Stomach smooth muscle (tissue), 2 donors: Measurements from ENCODE around the gene TRAF3.
"Not testable (repeated sequence)": the region's sequence is repeated elsewhere in the genome, so short reads cannot be mapped to it uniquely, and the experiment has no call there.

Experiments used
- H3K27ac ChIP-seq: one replicate; pipeline ENCODE4 v1.7.0; 2013; ENCODE audit warnings: mild to moderate bottlenecking, low read length, inconsistent platforms
- H3K27me3 ChIP-seq, 2 donors: one replicate each; pipeline ENCODE4 v1.7.0; 2013; ENCODE audit warnings: low read length in 2 of 2; ENCODE audit not compliant: insufficient read depth in 2 of 2, control insufficient read depth in 1 of 2
- H3K36me3 ChIP-seq, 2 donors: one replicate each; pipeline ENCODE4 v1.7.0; 2013; ENCODE audit warnings: low read length in 2 of 2; ENCODE audit not compliant: control insufficient read depth in 2 of 2, insufficient read depth in 2 of 2
- H3K4me1 ChIP-seq: one replicate; pipeline ENCODE4 v1.7.0; 2013; ENCODE audit warnings: low read length; ENCODE audit not compliant: control insufficient read depth, insufficient read depth
- H3K4me3 ChIP-seq, 2 donors: one replicate each; pipeline ENCODE4 v1.7.0; 2013; ENCODE audit warnings: low read length in 2 of 2
- H3K9ac ChIP-seq, 2 donors: one replicate each; pipeline ENCODE4 v1.7.0; 2013; ENCODE audit warnings: low read length in 2 of 2, mild to moderate bottlenecking in 1 of 2
- H3K9me3 ChIP-seq, 2 donors: one replicate each; pipeline ENCODE4 v1.7.0; 2013; ENCODE audit warnings: low read length in 2 of 2; ENCODE audit not compliant: control insufficient read depth in 2 of 2
- donor health status: healthy.
- donor health status: Pancreatic carcinoma.

The TRAF3 gene

DNA sequence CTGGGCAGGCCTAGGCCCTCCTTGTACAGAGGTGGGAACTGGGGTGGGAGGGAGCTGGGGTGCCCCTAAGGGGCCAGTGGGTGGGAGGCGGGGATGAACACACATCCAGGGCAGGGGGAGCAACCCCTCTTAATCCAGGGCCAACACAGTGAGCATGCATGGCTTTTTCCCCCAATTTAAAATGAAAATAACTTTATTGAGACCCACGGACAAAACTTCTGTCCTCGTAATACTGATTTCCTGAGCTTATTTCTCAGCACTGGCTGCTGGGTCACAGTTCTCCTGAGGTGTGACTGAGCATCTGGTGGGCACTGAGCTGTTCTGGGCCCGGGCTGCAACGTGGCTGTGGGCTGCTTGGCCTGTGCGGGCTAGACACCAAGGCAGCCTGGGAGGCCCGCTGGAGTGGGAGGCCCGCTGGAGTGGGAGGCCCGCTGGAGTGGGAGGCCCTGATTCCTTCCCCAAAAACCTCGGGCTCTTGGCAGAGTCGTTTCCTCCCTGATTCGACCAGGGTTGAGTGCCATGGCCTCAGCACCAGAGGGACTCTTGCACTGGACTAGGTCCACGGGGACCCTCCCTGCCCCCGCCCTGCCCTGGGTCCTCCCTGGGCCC, 24.9 kb upstream of the TRAF3 start:
- no peak overlapping the region for H3K4me3 ChIP-seq
- no peak overlapping the region for H3K27ac ChIP-seq
- H3K9me3 ChIP-seq = no peaks in the 10 kb centered on the region
- peaks cover 0 to 2% of the 10 kb centered on the region in 2 donors for H3K36me3 ChIP-seq
- H3K9ac ChIP-seq = no peak overlapping the region
- no peaks in the 10 kb centered on the region for H3K27me3 ChIP-seq
- H3K4me1 ChIP-seq = no peaks in the 10 kb centered on the region

DNA sequence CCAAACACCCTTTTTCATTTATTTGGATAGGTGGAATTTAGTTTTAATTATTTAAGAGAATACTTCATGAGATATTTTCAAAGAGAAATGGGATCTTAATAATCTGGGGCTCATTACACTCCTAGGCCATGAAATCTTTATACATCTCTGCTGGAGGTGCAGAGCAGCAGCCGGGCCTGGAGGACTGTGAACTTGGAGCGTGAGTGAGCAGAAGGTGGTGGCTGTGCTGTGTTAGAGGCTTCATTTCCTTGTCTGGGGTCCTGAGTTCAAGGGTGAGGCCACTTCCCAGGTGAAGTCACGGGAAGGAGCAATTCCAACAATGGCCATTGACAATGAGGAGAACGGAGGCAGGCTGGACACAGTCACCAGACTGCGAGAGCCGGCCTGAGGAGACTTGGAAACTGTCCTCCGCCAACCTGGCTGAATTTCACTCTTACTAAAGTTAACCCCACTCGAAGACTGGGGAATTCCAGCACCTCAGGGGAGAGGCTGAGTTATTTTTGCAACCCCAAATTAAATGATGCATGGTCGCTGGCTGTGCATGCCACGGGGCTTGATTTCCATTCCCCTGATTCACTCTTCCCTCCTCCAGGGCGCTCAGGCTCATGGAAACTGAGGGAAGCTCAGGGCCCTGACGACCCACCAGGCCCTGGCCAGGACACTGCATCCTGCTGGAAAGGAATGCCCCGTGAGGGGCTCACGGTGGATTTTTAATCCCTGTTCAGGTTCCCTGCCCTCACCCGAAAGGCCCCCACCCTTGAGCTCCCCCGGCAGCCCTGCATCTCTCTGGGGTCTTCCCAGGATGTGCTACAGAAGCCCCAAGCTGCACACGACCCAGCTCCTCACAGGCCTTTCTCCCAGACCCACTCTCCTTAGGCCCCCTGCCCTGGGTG, 22.6 kb upstream of the TRAF3 start:
- Histone ChIP-seq H3K9me3 (no peaks in the 10 kb centered on the region), H3K4me3 (no peak overlapping the region), H3K27me3 (no peaks in the 10 kb centered on the region)

DNA sequence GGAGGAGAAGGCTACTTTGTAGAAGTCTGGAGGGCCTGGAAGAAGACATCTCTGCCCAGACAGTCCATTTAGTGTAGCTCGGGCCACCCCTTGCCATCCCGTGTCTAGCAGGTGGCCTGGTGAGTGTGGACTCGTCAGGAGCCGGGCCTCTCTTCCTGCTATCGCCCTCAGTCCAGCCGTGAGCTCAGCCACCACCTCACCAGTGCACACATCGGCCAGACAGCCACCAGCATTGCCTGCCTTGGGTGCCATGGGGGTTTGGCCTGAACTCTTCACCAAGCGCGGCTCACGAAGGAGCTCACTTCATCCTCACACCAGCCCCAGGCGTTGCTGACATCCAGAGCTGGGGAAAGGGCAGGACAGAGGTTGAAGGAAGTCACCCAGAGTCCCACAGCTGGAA, 19.6 kb upstream of the TRAF3 start:
- Histone ChIP-seq H3K4me3 (no peak overlapping the region), H3K27ac (no peak overlapping the region), H3K4me1 (no peaks in the 10 kb centered on the region), H3K9ac (no peak overlapping the region), H3K9me3 (no peaks in the 10 kb centered on the region), H3K36me3 (no peaks in the 10 kb centered on the region), H3K27me3 (peaks cover 8 to 13% of the 10 kb centered on the region in 2 donors)

More for the DNA sequence above, 22.6 kb upstream of the TRAF3 start:
- Histone ChIP-seq H3K4me1 (no peaks in the 10 kb centered on the region), H3K9ac (no peak overlapping the region), H3K27ac (no peak overlapping the region), H3K36me3 (no peaks in the 10 kb centered on the region)

DNA sequence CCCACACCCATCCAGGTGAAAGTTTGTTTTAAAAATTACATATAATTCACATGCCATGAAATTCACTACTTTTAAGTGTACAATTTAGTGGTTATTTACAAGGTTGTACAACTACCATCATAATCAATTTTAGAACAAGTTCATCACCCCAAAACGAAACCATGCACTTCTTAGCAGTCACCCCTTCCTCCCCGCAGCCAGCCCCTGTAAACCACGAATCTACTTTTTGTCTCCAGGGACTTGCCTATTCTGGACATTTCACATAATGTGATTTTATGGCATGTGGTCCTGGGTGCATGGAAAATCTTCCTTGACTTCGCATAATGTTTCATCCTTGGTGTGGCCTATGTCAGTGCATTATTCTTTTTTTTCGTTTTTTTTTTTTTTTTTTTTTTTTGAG, 19.2 kb upstream of the TRAF3 start:
- Histone ChIP-seq H3K4me1 (no peaks in the 10 kb centered on the region), H3K27me3 (peaks cover 8 to 13% of the 10 kb centered on the region in 2 donors), H3K27ac (no peak overlapping the region), H3K4me3 (no peak overlapping the region), H3K36me3 (no peaks in the 10 kb centered on the region), H3K9ac (no peak overlapping the region), H3K9me3 (no peaks in the 10 kb centered on the region)

DNA sequence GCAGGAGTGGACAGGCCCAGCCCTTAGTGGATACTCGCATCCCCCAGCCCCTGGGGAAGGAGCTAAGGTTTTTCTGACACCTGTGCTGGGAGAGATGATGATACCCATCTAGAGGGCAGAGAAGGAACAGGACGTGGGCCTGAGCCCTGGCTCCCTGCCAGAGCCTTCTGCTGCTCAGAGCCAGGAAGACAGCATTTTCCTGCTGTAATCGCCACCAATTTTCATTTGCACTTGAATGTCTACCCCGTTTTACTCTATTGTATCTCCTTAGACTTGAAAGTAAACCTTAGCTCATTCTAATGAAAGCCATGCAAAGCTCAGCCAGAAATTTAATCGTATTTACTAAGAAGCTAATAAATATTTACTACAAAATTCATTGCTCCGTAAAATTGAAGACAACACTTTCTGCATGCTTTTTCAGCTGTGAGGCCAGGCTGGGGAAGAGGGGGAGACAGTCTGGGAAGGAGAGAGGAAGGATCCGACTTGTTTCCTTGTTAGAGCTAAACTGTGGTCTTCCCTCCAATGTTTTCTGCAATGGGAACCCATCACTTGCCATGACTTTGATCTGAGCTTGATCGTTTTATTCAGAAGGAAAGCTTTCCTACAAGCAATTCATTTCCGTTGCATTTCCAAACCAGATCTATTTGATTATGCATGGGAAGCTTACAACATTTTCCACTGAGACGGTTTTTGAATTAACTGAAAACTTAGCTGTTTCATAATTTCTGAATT, 17.6 kb upstream of the TRAF3 start:
- Histone ChIP-seq H3K36me3 (no peaks in the 10 kb centered on the region), H3K27me3 (peaks cover 8 to 16% of the 10 kb centered on the region in 2 donors), H3K4me3 (no peak overlapping the region), H3K4me1 (no peaks in the 10 kb centered on the region), H3K9me3 (no peaks in the 10 kb centered on the region), H3K9ac (no peak overlapping the region), H3K27ac (no peak overlapping the region)

DNA sequence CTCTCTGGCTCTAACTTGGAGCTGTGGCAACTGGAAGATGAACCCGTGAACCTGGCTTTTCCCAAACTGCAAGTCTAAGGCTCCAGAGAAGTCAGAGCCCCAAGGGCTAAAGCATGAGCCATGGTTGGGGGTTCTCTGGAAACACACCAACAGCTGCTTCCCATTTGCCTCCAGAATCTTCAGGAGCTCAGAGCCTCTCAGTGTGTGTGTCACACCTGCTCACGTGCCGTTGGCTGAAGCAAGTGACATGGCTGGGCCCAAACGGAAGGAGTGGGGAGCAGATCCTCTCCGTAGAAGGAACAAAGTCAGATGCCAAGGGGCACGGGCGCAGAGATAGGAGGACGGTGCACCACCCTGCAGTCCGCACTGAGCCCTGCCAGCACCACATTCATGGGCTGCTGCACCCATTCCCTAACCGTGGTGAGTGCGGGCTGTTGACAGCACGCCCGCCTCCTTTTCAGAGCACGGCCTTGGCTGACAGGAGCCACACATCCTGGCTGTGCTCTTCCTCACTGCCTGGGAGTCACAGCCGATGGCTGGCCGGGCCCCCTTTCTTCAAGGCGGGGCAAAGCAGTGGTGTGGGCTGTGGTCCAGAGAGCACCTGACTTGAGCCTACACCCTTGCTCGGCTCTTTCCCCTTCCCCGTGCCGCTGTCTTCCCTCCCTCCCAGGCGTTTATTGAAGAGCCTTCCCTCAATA, 16.6 kb upstream of the TRAF3 start:
- Histone ChIP-seq H3K4me3 (no peak overlapping the region), H3K9ac (no peak overlapping the region), H3K27ac (no peak overlapping the region), H3K27me3 (peaks cover 8 to 16% of the 10 kb centered on the region in 2 donors), H3K4me1 (no peaks in the 10 kb centered on the region), H3K36me3 (no peaks in the 10 kb centered on the region), H3K9me3 (no peaks in the 10 kb centered on the region)

DNA sequence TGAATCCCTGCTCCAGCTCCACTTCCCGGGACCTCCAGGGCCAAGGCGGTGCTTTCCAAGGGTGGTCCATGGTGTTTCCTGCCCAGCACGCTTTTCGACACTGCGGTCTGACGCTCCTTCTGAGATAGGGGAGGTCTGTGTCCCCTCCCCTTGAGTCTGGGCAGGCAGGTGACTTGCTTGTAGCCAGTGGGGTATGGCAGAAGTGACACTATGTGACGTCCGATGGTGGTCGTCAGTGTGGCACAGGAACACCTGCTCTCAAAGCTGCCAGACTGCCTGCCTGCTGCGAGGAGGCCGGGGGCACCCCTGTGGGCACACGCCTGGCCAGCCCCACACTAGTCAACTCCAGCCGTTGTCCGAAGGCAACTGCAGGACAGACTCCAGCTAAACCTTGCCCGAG, 16.0 kb upstream of the TRAF3 start:
- H3K4me3 ChIP-seq = no peak overlapping the region
- no peak overlapping the region for H3K9ac ChIP-seq
- H3K9me3 ChIP-seq = no peaks in the 10 kb centered on the region
- no peak overlapping the region for H3K27ac ChIP-seq
- H3K36me3 ChIP-seq = no peaks in the 10 kb centered on the region
- H3K4me1 ChIP-seq = no peaks in the 10 kb centered on the region
- H3K27me3 ChIP-seq = peaks cover 8 to 16% of the 10 kb centered on the region in 2 donors

DNA sequence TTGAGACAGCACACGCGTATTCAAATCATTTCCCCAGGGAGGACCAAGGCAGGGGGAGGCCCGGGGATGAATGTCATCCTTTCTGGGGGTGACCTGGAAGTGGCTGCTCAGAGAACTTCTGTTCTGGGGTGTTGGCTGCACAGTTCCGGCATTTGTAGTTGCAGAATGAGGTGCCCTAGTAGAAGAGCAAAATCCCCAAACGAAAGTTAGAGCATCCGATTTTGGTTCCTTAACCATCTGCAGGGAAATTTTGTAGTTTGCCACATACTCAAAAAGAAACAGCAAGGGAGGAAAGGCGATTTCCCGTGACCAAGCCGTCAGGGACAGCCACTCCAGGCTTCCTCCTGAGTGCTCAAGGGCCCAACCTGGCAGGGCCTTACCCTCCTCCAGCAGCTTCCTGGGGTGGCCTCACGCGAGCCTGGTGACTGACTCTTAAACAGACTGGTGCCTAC, 13.0 kb upstream of the TRAF3 start:
- Histone ChIP-seq H3K9me3 (no peaks in the 10 kb centered on the region), H3K9ac (no peak overlapping the region), H3K27me3 (peaks cover 8 to 16% of the 10 kb centered on the region in 2 donors), H3K4me1 (no peaks in the 10 kb centered on the region), H3K36me3 (no peaks in the 10 kb centered on the region), H3K27ac (no peak overlapping the region), H3K4me3 (no peak overlapping the region)

DNA sequence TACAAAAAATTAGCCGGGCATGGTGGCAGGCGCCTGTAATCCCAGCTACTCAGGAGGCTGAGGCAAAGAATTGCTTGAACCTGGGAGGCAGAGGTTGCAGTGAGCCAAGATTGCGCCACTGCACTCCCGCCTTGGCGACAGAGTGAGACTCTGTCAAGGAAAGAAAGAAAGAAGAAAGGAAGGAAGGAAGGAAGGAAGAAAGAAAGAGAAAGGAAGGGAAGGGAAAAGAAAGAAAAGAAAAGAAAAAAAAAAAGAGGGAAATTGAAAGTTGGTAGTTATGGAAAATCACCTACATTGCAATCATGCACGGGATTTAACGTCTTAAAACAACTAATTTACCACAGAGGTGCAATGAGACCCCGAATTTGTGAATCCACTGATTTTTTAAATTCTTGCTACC, 11.5 kb upstream of the TRAF3 start:
- not testable (repeated sequence) for H3K9ac ChIP-seq, H3K27ac ChIP-seq, H3K4me3 ChIP-seq, H3K36me3 ChIP-seq, H3K4me1 ChIP-seq, H3K9me3 ChIP-seq
- peaks cover 5 to 13% of the 10 kb centered on the region in 2 donors for H3K27me3 ChIP-seq

DNA sequence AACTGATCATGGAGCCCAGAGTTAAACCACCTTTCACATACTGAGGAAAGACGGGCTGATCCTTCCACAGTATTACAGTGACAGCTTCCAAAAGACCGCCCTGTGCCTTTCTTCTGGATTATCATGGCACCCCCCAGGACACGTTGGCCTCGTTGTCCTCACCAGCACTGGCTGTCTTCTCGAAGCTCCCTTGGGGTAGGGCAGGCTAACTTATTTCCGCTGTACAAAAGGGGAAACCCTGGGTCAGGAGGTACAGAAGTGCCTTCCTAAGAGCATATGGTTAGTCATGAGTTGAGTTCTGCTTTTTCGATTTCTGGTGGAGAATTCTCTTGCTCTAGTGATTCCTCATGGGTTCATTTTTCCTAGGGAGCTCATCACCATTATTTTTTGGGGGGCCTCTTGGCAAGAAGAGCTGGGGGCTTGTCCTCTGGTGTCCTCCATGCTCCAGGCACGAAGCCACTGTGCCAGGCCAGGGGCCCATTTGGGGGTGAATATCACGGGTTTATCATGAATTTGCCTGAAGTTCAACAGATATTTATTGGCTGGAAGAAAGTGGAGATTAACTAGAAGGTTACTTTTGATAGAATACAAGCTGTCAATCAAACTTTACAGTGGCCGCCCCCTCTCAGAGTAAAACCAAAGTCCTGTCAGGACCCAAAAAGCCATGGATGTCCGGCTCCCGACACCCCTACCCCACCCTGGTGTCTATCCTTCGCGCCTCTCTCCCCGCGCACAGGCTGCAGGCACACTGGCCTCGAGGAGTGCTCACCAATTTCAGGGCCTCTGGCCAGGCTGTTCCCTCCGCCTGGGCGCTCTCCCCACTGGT, 8.8 kb upstream of the TRAF3 start:
- Histone ChIP-seq H3K27ac (no peak overlapping the region), H3K27me3 (peaks cover 0 to 3% of the 10 kb centered on the region in 2 donors), H3K9ac (no peak overlapping the region), H3K4me1 (no peaks in the 10 kb centered on the region), H3K4me3 (no peak overlapping the region), H3K9me3 (no peaks in the 10 kb centered on the region), H3K36me3 (no peaks in the 10 kb centered on the region)
